CD4-positive, alpha-beta T cell treated with Interleukin-10 for 1 hour (primary cell): ENCODE results near the gene SCARB1.

Experiments used
- DNase-seq: peaks from one replicate; pipeline ENCODE4 v3.0.0-alpha.2; 2020

The SCARB1 gene

GRCh38 chr12:124819080-124819479 lies 44.6 kb downstream of the SCARB1 start:
- no peak for DNase-seq

DNA sequence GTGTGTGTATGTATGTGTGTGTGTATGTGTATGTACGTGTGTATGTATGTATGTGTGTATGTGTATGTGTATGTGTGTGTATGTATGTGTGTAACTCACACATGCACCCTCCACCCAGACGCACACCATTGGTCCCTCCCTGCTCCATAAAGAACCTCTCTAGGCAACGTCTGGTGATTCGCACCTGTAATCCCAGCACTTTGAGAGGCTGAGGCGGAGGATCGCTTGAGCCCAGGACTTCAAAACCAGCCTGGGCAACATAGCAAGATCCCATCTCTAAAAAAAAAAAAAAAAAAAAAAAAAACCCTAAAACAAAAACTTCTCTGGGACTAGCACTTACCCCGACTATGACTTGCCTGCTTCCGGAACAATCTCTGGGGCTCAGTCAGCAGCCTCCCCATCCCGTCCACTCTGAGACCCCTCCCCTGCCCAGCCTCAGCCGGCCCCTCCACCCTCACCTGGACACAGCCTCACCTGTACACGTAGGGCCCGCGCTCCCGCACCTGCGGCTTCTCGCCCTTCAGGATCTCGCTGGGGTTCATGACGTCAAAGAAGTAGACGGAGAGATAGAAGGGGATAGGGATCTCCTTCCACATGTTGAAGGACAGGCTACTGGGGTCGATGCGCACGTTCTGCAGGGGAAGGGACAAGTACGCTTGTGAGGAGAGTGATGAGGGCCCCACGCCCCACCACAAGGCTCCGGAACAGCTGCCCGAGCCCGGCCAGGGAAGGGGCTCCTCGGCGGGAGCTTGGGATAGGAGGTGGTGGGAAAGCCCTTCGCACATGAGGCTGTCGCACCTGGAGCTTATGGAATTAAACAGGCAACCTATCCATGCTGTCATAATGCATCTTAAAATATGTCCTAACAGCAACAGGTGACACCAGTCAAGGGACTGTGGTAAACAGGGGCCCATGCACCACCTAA lies 46.3 kb downstream of the SCARB1 start:
- DNase-seq = no peak

DNA sequence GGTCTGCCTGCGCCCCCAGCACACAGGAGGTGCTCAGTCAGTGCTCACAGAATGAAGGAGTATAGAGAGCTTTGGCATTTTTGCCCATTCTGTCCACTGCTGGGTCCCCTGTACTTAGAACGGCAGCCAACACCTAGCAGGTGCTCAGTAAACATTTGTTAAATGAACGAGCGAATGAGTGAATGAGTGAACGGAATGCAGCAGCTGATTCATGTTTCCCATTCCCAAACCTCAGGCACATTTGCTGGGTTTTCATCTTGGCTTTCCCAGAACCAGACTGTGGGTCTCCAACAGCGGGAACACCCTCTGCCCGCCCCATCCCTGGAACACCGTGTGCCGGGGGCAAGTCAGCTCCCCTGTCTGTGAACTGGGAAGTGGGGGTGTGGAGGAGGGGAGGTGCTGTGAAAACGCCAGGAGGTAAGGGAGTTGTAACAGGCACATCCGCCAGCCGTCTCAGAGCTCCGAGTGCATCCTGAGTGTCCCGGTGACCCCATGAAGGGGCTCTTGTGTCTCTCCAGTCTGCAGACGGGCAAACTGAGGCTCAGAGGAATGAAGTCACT lies 47.3 kb downstream of the SCARB1 start:
- no peak for DNase-seq

DNA sequence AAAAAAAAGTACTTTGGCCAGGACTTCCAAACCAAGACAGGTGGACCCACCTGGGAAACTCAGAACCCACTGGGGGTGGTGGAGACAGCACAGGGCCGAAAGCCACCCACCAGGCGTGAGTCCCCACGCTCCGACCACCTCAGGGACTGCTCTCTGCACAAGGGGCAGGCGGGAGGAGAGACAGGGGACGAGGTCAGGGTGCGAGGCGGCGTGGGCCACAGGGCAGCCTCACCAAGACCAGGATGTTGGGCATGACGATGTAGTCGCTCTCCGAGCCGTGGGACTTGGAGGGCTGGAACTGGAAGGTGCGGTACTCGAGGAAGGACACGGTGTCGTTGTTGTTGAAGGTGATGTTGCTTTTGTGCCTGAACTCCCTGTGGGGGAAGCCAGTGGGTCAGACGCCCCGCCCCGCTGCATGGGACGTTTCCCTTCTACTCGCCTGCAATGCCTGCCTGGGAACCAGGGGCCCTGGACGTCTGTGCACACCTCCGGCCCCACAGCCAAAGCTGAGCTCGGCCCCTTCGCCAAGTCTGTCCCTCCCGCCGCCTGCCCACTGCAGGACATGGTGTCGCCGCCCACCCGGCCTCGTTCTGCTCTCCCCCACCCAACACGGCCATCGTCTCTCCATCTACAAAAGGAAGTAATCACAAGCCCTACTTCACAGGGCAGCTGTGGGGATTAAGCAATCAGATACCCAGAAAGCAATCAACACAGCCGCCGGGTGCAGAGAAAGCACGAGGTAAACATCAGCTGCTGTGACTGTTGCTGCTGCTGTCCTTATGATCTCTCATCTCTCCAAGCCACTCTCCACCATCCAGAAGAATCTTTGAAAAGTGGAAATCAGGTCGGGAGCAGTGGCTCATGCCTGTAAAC lies 48.7 kb downstream of the SCARB1 start:
- no peak for DNase-seq

GRCh38 chr12:124813782-124814181 lies 49.9 kb downstream of the SCARB1 start:
- DNase-seq = no peak

DNA sequence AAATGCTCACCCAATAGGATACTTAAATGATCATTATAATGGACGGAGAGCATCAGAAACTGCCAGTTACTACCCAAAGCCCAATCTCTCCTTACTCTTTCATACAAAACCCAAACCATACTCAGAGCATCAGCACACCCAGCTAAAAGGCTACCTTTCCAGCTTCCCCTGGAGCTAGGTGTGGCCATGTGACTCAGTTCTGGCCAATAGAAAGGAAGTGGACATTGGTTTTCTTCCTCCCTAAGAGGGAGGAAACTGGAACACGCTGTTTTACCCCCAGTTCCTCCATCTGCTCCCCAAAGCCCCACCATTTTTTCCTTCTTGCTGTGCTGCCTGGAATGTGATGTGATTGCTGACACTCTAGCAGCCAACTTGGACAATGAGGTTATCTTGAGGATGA lies 50.7 kb downstream of the SCARB1 start:
- no peak for DNase-seq

GRCh38 chr12:124812356-124812755 lies 51.3 kb downstream of the SCARB1 start:
- DNase-seq = no peak

DNA sequence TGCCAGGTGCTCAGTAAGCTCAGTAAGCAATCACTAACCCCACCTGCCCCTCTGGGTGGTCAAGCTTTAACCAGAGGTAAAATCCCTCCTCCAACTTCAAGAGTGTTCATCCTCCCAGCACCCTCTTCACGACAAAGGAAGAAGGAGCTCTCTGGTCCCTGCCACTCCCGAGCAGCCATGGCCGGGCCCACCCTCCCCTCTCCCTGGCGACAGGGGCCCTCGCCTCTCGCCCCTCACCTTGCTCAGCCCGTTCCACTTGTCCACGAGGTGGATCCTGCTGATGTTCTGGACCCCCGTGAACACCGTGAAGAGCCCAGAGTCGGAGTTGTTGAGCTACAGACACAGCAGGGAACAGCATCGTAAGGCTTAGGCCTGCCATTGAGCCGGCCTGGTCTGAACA lies 52.0 kb downstream of the SCARB1 start:
- no peak for DNase-seq

- no peak for DNase-seq
Observed at GRCh38 chr12:124809878-124810277, 53.8 kb downstream of the SCARB1 start.

DNA sequence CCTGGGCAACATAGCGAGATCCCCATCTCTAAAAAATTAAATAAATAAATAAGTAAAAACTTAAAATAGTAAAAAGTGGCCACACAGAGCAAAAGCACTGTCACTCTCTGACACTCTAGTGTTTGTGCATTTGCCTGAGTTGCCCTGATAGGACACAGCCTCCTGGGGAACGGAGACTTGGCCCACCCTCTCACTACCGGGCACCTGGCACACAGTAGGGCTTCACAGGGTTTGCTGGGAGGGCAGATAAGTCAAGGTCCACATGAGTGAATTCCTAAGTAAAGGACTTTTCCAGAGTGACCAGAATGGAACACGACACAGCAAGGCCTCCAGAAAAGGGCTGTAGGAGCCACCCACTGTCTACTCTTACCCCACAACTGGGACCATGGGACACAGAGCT lies 54.3 kb downstream of the SCARB1 start:
- DNase-seq = no peak

- no peak for DNase-seq
Observed at GRCh38 chr12:124808272-124808671, 55.4 kb downstream of the SCARB1 start.

DNA sequence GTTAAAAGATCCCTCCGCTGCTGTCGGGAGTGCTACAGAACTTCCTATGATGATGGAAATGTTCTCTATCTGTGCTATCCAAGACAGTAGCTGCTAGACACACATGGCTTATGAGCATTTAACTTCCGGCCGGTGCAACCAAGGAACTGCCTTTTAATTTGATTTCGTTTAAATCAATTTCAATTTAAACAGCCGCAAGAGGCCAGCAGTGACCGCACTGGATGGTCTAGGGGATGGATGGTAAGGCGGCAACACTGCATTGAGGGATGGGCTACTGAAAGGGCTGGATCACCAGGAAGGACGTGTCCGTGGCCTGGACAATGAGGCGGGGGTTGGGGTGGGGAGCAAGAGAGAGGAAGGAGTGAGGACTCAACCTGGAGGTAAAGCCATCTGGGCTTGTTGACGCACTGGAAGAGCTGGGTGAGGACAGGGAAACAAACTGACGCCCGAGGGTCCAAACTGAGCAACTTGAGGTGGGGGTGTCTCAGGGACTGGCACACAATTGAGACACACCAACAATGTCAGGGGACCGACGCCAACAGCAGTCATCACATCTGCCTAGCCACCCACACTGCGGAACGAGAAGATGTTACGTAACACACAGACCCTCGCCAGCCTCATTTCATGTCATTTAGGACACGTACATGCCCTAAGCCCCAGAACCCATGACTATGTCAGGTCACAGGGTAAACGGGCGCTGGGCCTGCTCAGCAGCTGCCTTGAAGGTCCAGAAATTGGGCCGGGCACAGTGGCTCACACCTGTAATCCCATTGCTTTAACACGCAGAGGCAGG lies 57.6 kb downstream of the SCARB1 start:
- no peak for DNase-seq

DNA sequence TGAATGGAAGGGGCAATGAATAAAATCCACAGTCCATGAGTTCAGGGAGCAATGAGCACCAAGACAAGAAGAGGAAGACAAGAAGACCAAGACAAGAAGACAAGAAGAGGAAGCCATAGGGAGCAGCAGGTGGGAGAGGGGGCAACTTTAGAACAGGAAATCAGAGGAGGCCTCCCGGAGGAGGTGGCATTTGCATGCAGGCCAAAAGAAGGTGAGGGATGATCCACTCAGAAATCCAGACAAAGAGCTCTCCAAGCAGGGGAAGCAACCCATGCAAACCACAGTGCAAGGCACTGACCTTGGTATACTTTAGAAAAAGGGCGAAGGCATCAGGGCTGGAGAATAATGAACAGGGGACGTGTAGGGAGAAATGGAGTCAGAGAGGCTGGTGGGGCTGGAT lies 58.6 kb downstream of the SCARB1 start:
- no peak for DNase-seq

DNA sequence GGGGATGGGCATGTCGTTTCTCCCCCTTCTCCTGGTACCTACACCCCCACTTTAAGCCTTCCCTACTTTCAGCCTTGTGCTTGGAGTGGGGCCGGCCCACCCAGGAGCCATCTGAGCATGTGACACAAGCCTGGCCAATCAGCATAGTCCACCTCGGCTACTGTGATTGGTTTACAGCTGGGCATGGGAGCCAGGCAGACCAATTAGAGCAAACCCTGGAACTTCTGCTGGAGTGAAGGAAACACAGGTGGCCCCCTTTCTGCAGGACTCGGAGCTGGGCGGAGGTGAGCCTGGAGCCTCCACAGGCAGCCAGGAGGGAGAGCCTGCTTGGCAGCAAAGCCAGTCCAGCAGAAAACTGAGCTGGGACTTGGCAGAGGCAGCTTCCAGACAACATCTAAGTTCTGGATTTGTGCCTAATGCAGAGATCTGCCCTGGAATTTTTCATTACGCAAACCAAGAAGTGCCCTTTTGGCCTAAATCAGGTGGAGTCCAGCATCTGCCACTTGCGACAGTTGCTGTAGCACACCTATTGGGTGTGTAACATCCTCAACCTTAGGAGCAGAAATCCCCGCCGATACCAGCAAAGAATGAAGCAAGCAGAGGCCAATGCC lies 59.5 kb downstream of the SCARB1 start:
- DNase-seq = no peak

DNA sequence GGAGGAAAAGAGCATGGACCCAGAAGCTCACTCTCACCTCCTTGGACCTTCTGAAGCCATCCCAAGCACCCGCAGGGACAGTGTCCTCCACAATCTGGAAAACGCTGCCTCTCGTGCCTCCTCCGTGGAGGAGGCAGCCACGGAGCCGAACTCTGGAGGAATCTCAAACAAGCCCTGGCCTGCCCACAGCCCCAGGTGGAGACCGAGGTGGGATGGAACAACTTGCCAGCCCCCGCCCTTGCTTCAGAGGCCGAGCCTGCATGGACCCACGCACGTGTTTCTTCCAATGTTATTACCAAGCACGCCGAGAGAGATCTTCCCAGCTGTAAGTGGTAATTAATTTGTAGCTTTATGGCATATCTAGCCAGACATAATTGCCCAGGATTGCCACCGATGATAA lies 61.3 kb downstream of the SCARB1 start:
- DNase-seq = no peak

DNA sequence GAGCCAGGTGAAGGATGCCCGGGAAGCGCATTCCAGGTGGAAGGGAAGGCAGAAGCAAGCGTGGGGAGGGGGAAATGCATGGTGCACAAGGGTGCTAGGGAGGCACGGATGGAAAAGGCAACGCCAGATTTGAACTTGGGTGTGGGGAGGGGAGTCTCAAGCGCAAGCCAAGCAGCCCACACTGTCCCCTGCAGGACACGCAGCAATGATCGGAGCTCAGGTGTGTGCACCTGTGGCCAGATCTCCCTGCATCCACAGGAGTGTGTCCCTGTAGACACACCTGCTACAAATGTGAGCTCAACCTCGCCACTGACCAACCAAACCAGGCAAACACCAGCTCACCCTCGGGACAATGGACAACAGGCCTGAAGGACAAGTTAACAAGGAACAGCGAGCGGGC lies 63.2 kb downstream of the SCARB1 start:
- no peak for DNase-seq

- DNase-seq = no peak
Observed at GRCh38 chr12:124797321-124797720, 66.3 kb downstream of the SCARB1 start.

- DNase-seq = no peak
Observed at GRCh38 chr12:124796303-124796960, 67.2 kb downstream of the SCARB1 start.

- no peak for DNase-seq
Observed at GRCh38 chr12:124795081-124795948, 68.3 kb downstream of the SCARB1 start.

DNA sequence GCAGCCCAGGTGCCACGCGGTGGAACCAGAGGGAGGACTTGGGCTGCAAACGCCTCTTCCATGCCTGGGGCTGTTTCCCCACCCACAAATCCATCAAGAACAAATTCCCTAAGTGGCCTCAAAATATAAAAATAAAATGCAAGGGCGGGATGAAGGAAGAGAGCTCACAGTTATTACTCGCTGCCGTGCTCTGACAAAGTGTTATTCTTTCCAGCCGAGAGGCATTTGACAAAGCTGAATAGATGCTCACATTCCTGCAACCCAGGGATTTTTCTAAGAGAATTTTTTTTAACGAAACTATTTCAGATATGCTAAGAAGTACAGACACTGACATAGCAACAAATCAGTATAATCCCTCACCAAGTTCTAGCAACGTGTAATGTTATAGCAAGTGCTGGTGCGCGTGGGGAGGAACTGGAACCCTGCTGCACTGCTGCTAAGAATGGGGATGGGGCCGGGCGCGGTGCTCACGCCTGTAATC lies 70.7 kb downstream of the SCARB1 start:
- no peak for DNase-seq

- DNase-seq = no peak
Observed at GRCh38 chr12:124792156-124792555, 71.5 kb downstream of the SCARB1 start.
